Measurements from ENCODE around the gene ZNF394.

ZNF394 gene

GRCh38 chr7:99493823-99494222 lies 6.3 kb downstream of the ZNF394 start:
- DNase-seq (ENCODE audit: low spot score) = no peak

- DNase-seq (ENCODE audit: low spot score) = no peak
Observed at GRCh38 chr7:99490878-99491277, 9.2 kb downstream of the ZNF394 start.

- no peak for DNase-seq (ENCODE audit: low spot score)
Observed at GRCh38 chr7:99489235-99489634, 10.8 kb downstream of the ZNF394 start.

- no peak for DNase-seq (ENCODE audit: low spot score)
Observed at GRCh38 chr7:99485094-99485493, 15.0 kb downstream of the ZNF394 start.

- no peak for DNase-seq (ENCODE audit: low spot score)
Observed at GRCh38 chr7:99478464-99479440, 21.3 kb downstream of the ZNF394 start.

- DNase-seq (ENCODE audit: low spot score) = no peak
Observed at GRCh38 chr7:99476107-99476506, 24.0 kb downstream of the ZNF394 start.

- DNase-seq (ENCODE audit: low spot score) = peak; percentile 60
Observed at GRCh38 chr7:99473315-99473596, 26.8 kb downstream of the ZNF394 start.

GRCh38 chr7:99472561-99473314 lies 27.3 kb downstream of the ZNF394 start, which contains the start of gene ZNF789:
TSS of gene ZNF789 (plus strand) at chr7:99472890. CDS start at chr7:99476457, 3,567 bp downstream.
- DNase-seq (ENCODE audit: low spot score) = peak; percentile 97

GRCh38 chr7:99469381-99470065 lies 30.6 kb downstream of the ZNF394 start:
- DNase-seq (ENCODE audit: low spot score) = no peak

GRCh38 chr7:99468336-99468918 lies 31.7 kb downstream of the ZNF394 start:
- no peak for DNase-seq (ENCODE audit: low spot score)

GRCh38 chr7:99465421-99465768 lies 34.7 kb downstream of the ZNF394 start:
- no peak for DNase-seq (ENCODE audit: low spot score)

- no peak for DNase-seq (ENCODE audit: low spot score)
Observed at GRCh38 chr7:99461221-99461620, 38.9 kb downstream of the ZNF394 start.

- no peak for DNase-seq (ENCODE audit: low spot score)
Observed at GRCh38 chr7:99460651-99461050, 39.4 kb downstream of the ZNF394 start.

- DNase-seq (ENCODE audit: low spot score) = no peak
Observed at GRCh38 chr7:99459087-99459486, 41.0 kb downstream of the ZNF394 start.

- peak; percentile 27 for DNase-seq (ENCODE audit: low spot score)
Observed at GRCh38 chr7:99457650-99458493, 42.2 kb downstream of the ZNF394 start.

- no peak for DNase-seq (ENCODE audit: low spot score)
Observed at GRCh38 chr7:99457050-99457649, 42.9 kb downstream of the ZNF394 start.

- no peak for DNase-seq (ENCODE audit: low spot score)
Observed at GRCh38 chr7:99456288-99456687, 43.8 kb downstream of the ZNF394 start.

- no peak for DNase-seq (ENCODE audit: low spot score)
Observed at GRCh38 chr7:99455874-99456273, 44.2 kb downstream of the ZNF394 start.

- DNase-seq (ENCODE audit: low spot score) = no peak
Observed at GRCh38 chr7:99453105-99453504, 47.0 kb downstream of the ZNF394 start.

- no peak for DNase-seq (ENCODE audit: low spot score)
Observed at GRCh38 chr7:99452541-99452940, 47.5 kb downstream of the ZNF394 start.

- no peak for DNase-seq (ENCODE audit: low spot score)
Observed at GRCh38 chr7:99451936-99452335, 48.1 kb downstream of the ZNF394 start.

All from kidney capillary endothelial cell (primary cell).